RCC 7860 (cell line): ENCODE measurements around the gene WDR74.
A peak's percentile ranks its signal among the peaks of the same experiment; 100 is the strongest.
"Not testable (repeated sequence)": the region's sequence is repeated elsewhere in the genome, so short reads cannot be mapped to it uniquely, and the experiment has no call there.

Experiments
- DNase-seq: peaks from one replicate; pipeline ENCODE4 v3.0.0-alpha.2; 2015; ENCODE audit warnings: low spot score
- FAIRE-seq: peaks from 2 replicates; lab custom pipeline; 2012; peaks lifted over from hg19 to GRCh38; lab: Jason Lieb, UNC

Gene WDR74

DNA sequence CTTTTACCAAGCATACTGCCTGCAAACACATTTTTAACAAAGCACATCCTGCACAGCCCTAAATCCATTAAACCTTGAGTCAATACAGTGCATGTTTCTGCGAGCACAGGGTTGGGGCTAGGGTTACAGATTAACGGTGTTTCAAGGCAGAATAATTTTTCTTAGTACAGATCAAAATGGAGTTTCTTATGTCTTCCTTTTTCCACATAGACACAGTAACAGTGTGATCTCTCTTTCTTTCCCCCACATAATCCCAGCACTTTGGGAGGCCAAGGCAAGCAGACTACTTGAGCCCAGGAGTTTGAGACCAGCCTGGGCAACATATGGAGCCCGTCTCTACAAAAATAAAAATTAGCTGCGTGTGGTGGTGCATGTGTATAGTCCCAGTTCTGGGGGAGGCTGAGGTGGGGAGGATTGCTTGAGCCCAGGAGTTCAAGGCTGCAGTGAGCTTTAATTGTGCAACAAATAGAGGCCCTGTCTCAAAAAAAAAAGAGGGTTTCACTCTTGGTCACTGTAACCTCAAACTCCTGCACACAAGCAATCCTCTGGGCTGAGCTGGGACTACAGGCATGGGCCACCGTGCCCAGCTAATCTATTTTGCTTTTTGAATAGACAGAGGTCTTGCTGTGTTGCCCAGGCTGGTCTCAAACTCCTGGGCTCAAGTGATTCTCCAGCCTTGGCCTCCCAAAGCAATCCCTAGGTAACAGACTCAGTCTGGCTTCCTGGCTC lies 21.6 kb upstream of the WDR74 start:
- DNase-seq (no peak), FAIRE-seq (no peak)

DNA sequence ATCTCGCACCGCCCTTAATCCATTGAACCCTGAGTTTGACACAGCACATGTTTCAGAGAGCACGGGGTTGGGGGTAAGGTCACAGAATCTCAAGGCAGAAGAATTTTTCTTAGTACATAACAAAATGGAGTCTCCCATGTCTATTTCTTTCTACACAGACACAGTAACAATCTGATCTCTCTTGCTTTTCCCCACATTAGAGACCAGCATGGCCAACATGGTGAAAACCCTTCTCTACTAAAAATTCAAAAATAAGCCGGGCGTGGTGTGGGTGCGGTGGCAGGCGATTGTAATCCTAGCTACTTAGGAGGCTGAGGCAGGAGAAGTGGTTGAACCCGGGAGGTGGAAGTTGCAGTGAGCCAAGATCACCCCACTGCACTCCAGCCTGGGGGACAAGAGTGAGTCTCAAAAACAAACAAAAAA lies 19.9 kb upstream of the WDR74 start:
- not testable (repeated sequence) for DNase-seq, FAIRE-seq

GRCh38 chr11:62858201-62858600 lies 18.8 kb upstream of the WDR74 start:
- FAIRE-seq, result no peak
- no peak for DNase-seq

GRCh38 chr11:62857541-62857982 lies 18.2 kb upstream of the WDR74 start:
- DNase-seq (peak; percentile 20), FAIRE-seq (no peak)

GRCh38 chr11:62856333-62856895 lies 17.0 kb upstream of the WDR74 start:
- no peak for DNase-seq
- FAIRE-seq, result no peak

DNA sequence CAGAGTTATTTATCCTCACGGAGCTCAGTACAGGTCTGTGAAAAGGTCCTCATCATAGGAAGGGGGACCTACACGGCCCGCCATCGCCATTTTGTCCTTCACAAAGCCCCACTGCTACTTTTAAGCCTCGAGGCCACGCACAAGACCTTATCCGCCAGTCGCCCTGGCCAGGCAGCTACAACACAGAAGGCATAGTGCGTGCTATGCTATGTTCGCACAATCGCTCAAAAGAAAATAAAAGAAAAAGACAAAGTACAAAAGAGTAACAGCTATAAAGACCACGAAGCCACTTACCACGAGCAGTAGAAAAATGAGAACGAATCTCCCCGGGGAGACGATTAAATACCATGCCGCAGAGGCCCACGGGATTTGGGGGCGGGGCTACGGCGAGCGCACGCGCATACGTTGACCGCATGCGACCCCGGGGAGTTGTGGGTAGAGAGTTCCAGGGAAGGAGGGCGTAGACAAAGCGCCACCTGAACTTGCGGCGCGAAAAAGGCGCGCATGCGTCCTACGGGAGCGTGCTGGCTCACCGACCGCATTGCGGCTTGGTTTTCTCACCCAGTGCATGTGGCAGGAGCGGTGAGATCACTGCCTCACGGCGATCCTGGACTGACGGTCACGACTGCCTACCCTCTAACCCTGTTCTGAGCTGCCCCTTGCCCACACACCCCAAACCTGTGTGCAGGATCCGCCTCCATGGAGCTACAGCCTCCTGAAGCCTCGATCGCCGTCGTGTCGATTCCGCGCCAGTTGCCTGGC lies 16.4 kb upstream of the WDR74 start:
- DNase-seq (peak; percentile 97), FAIRE-seq (peak; percentile 83)

GRCh38 chr11:62854825-62855570 lies 15.6 kb upstream of the WDR74 start:
- DNase-seq, result peak; percentile 7
- FAIRE-seq, result no peak

GRCh38 chr11:62854013-62854824 lies 14.8 kb upstream of the WDR74 start:
- DNase-seq (no peak), FAIRE-seq (no peak)

DNA sequence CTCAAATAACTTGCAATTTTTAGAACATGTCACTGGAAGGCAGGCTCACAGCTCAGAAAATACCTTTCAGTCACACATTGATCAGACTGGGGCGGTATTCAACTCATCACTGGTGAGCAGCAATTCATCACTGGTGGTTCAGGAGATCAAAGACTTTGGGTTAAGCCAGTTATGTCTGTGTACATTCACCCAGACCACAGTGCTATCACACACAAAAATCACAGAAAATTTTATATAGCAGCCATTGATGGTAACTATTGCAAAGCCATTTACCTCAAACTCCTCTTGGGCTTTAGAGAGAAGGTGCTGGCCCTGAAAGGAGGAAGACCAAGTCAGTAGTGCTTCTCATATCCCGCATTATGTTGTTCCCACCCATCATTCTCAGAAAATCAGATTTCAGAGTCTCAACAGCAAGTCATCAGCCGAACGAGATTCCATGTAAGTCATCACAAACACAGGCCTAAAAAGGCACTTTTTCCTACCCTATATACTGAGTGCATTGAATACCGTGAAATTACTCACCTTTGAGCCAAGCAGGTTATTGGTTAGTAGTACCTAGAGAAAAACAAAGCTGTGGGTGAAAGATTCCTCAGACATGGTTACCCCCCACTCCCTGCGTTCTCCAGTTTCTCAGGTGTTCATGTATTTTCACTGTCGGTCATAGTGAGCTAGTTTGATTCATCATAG lies 14.0 kb upstream of the WDR74 start:
- FAIRE-seq, result no peak
- no peak for DNase-seq

- DNase-seq (no peak), FAIRE-seq (no peak)
These were observed 13.3 kb upstream of the WDR74 start for GRCh38 chr11:62852523-62853188.

GRCh38 chr11:62851807-62852522 lies 12.6 kb upstream of the WDR74 start:
- FAIRE-seq (no peak), DNase-seq (peak; percentile 10)

- FAIRE-seq, result no peak
- DNase-seq, result peak; percentile 50
These were observed 11.8 kb upstream of the WDR74 start for GRCh38 chr11:62850911-62851806.

GRCh38 chr11:62847767-62848314 lies 8.5 kb upstream of the WDR74 start:
- FAIRE-seq (no peak), DNase-seq (no peak)

DNA sequence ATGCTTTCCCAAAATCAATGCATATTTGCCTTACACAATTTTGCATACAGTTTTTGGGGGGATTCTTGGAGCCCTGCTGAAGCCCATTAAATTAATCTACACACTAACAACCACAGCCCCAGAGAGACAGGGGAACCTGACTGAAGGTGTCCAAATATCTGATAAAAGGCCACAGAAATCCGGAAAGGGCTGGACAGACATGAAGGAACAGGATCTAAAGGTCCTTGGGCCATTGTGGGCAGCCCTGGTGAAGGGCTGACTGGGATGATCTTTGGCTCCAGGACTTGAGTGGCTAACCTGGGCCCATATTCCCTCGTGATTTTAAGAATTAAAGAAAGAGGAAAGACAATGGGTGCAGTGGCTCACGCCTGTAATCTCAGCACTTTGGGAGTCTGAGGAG lies 6.8 kb upstream of the WDR74 start:
- DNase-seq (no peak), FAIRE-seq (no peak)

- no peak for DNase-seq
- no peak for FAIRE-seq
These were observed 4.8 kb upstream of the WDR74 start for GRCh38 chr11:62844154-62844553.

GRCh38 chr11:62843466-62843865 lies 4.1 kb upstream of the WDR74 start:
- FAIRE-seq (no peak), DNase-seq (no peak)

GRCh38 chr11:62842891-62843290 lies 3.5 kb upstream of the WDR74 start:
- DNase-seq, FAIRE-seq: not testable (repeated sequence)
